CD4-positive, alpha-beta T cell treated with Interleukin-4 for 1 hour (primary cell): ENCODE data around the gene SERPINA12.
"Not testable (repeated sequence)": the region's sequence is repeated elsewhere in the genome, so short reads cannot be mapped to it uniquely, and the experiment has no call there.

Experiments
- DNase-seq, 2 donors: peaks; one replicate each; pipeline ENCODE4 v3.0.0-alpha.2; 2020 to 2022

The SERPINA12 gene

DNA sequence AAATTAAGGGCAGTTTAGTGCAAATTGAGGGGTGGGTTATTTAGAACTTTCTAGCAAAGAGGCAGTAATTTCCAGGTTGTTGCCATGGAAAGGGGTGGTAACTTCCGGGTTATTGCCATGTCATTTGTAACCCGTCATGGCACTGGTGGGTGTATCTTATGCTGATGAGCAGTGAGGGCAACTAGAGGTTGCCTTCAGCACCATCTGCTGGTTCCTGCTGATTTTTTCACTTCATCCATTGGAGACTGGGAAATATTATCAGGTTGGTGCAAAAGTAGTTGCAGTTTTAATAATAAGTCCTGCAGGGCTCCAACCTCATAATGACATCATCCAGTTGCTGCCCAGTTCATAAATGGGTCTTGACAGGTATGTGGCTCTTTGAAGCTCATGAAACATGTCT lies 27.6 kb upstream of the SERPINA12 start:
- no peak for DNase-seq

DNA sequence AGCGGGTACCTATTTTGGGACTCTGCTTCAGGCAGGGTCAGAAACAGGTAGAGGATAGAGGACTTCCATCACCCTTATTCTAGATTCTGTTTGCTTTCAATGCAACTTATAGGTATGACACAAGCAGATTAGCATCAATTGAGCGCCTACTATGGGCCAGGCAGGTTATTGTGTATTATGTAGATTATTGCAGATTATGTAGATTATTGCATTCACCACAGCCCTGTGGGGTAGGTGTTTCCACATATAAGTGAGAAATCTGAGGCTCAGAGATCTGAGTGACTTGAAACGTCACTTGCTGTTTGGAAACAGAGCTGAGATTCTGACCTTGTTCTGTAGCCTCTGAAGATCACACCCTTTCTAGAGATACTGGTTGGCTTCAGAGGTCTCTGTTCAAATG lies 26.2 kb upstream of the SERPINA12 start:
- DNase-seq = no peak

DNA sequence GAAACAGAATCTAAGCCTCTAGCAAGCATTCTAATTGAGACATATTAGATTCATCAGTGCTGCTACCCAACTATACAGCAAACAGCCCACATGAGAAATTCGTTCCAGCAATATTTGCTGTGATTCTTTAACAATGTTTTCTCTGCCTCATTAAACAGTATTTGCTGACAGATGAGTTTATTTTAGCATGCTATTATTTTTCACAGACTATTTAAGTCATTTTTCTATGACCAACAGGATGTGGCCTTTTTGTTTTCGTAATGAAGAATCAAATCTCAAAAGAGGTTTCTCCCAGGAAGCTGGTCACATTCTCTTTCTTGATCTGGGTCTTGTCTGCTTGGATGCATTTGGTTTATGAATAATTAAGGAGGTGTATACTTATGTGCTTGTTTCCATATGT lies 23.2 kb upstream of the SERPINA12 start:
- DNase-seq = no peak

DNA sequence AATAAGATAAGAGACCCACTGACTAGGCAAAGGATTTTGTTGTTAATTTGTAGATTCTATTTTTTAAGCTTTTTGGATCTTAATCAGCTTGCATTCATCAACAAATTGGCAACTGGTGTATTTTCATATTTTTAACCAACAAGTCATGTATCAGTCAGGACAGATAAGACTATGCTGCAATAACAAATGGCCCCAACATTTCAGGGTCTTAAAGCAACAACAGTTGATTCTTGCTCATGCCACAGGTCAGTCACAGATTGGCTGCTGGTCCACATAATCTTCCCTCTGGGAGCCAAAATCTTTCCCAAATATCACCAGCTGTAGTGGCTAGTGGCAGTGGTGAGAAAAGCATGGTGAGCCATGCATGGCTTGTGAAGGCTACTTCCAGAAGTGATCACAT lies 21.9 kb upstream of the SERPINA12 start:
- no peak for DNase-seq

DNA sequence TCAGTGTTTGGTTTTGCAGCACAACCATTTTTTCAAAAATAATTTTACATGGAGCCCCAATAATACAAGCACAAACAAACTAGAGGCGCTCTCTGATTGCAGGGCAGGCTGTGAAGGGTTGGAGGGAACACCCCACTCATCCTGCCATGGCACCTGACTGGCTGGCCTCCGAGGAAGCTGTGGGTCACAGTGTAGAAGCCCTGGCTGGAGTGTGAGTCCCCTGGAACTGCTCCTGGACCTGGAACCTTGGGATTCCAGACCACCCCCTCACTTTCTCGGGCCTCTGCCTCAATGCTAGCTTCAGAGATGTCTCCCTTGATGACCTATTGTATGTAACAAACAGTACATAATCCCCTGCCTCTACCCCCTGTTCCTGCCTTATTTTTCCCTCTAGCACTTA lies 14.8 kb upstream of the SERPINA12 start:
- DNase-seq = no peak

DNA sequence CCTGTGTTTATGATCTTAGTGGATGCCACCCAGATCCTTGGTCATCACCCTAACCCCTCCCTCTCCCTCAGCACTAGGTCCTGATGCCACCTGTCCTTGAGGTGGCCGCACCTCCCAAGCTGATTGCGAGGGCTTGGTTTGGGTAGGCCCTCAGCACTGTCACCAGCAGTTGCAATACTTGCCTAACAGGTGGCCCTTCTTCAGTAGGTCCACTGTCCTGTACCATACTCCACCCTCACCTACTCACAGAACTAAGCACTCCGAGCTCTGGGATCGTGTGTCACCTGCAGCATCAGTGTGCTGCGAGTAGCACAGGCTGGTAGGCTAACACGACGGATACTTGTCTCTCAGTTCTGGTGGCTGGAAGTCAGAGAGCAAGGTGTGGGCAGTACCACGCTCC lies 14.0 kb upstream of the SERPINA12 start:
- DNase-seq = no peak

DNA sequence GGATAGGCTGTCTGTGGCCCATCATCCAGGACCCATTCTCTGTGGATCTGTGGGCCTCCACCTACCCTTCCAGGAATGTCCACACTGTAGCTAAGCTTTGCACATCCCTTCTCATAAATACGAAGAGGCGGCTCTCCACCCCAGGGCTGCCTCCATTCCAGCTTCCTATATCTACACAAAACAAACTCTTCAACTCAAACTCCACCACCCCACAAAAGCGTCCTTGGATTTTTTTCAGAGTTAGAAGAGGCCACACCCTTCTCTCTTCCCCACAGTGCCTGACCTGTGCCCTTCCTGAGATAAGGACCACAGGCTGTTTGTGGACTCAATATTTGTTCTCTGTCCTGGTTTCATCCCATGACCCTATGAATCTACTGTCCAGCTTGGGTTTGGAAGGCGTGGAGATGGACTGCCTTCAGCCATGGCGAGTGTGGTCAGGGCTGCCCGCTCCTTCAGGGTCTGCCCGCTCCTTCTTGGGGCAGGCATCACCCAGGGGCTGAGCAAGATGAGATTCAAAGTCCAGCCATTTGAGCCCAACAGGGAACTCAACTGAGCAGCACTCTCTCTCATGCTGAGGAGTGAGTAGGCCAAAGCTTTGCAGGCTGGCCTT lies 13.0 kb upstream of the SERPINA12 start:
- no peak for DNase-seq

DNA sequence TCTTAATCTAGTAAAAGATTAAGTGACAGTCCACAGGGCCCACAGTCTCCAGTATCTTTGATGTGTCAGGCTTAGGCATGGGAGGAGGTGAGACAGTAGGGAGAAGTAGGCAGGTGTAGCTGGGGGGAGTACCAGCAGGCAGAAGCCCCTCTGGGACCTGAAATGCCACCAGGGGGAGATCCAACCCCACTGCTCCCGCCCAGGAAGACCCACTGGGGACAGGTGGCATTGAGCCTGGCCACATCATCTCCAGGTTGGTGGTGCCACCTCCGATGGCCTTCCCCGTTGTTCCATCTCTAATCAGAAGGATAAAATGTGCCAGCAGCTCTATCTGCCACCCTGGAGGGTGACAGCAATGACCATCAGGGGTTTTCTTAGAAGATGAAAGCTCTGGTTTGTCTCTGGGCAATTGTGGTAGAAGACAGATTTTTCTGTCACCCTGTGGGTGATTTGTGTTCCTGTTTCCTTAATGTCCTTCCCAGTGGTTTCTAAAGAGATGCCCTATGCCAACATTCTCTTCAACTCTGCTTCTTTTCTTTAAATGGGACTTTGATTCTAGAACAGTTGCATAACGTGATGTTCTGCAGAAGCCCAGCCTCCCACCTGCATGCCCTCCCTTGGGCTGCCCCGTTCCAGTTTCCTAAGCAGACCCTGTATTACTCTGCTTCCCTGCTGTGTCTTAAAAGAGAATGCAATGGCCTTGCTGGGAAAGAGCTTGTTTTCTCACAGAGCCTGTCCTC lies 12.3 kb upstream of the SERPINA12 start:
- DNase-seq = no peak

DNA sequence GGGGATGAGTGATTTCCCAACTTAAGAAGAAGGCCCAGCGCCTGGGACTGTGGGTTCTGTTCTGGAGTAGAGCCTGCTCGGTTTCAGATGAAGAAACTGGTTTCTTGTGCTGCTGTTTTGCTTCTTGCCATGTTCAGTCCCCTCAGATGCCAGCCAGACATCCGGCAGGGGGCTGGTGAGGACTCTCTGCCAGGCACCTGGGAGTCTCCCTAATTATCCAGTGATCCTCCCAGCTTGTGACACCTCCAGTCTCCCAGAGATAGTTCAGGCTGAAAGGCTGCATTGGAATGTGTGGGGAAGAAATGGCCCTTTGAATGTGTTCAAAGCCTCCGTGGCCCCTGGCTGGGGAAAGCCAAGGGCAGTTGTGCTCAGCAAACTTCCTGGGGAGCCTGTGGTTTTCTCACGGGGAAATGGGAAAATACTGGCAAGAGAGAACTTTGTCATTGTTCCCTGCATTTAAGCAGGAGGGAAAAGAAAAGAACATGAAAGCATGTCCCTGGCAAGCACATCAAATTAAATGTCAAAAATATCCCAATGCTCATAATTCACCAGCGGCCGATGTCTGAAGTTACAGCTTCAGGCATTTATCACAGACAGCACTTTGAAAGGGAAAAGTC lies 8.5 kb upstream of the SERPINA12 start:
- DNase-seq = no peak

DNA sequence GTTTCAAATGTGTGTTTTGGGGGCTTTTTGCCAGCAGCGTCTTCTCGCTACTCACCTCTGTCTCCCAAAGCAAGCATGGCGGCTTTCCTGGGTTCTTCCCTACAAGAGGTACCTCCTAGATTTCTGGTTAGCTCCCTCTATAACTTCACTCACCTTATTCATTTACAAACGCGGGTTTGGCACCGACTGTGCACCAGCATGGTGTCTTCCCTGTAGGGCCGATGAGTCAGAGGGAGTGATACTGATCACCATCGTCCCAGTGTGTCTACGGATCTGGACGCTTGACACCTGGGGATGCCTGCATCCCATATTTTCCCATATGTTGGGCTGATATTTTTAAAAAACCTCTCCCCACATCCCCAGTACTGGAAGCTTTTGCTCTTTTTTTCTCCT lies 8.0 kb upstream of the SERPINA12 start:
- DNase-seq = no peak

DNA sequence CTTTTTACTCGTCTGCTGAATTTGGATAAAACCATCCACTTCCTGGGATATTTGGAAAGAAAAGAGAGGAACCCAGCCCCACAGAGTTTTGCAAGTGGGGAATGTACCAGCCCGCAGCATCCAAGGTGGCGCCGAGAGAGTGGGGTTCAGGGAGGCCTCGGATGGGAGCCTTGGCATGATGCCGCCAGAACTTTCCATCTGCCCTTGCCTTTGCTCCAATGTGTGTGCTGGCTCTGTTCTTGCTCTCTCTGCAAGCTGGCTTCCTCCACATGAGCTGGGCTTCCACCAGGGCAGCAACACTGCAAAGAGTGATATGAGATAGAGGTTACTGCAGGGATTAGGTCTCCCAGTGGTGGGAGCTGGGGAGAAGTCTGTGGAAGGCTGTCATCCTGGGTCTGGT lies 6.6 kb upstream of the SERPINA12 start:
- DNase-seq = no peak

DNA sequence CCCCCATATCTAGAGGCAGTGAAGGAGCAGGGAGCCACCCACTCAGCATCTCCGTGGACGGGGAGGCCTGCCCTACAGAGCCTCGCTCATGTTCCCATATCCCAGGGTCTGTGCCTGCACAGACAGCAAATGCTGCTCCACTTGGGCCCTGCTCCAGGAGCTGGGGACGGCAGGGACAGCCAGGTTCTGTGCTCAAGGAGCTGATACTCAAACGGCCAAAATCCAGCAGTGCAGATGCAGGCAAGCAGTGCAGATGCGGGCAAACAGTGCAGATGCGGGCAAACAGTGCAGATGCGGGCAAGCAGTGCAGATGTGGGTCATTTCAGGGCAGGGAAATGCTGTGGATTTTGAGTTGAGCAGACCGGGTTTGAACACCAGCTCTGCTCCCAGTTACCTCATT lies 6.2 kb upstream of the SERPINA12 start:
- DNase-seq = no peak

DNA sequence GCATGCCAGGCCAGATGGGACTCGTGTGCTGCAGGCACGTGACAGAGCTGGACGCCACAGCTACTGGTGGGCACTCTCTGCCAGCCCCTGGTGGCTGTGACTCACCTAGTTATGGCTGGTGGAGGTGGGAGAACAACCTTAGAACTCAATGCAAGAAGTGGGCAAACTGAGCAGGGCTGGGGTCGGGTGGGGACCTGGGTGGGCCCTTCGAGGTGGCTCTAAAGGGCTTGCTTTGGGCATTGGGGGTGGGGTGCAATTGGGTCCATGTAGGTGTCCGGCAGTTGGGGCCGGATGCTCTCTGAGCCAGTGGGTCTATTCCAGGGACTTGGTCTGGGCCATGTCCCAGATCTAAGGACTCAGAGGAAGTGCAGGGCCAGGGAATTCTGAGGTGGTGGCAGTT lies 5.1 kb upstream of the SERPINA12 start:
- DNase-seq = no peak

DNA sequence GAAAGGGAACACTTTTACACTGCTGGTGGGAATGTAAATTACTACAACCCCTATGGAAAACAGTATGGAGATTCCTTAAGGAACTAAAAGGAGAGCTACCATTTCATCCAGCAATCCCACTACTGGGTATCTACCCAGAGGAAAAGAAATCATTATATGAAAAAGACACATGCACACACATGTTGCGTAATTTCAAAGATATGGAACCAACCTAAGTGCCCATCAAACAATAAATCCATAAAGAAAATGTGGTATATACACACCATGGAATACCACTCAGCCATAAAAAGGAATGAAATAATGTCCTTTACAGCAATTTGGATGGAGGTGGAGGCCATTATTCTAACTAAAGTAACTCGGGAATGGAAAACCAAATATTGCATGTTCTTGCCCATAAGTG lies 1.2 kb upstream of the SERPINA12 start:
- DNase-seq = not testable (repeated sequence)

DNA sequence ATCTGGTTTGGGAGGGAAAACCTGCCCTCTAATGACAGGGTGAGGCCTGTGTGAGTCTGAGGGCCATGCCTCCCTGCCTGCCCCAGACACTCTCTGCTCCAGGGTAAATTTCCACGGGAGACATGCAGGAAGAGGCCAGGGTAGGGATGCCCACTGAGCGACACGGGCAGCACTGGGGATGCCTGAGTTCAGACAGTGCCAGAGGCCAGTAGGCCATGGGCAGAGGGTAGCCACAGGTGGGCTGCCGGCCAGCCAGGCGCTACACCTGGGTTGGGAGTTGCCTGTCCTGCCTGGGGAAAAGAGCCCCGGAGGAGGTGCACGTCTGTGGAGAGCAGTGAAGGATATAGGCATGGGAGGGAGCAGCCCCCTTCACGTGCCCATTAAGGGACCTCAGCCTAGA lies 3.6 kb downstream of the SERPINA12 start:
- DNase-seq = no peak

DNA sequence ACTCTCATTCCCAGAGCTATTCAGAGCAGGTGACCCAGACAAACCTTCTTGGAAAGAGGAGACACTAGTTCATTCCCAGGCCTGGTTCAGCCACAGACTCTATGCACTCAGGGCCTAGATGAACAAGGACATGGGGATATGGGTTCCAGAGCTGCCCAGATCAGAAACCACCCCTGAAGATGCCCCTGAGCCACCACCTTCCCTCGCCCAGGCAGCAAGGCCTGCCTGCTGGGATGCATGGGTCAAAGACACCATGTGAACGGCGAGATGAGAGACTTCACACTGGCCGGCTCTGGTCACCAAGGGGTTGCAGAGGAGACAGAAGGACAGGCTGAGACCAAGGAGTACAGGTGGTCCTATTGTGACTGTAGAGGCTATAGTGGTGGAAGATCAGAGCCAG lies 4.1 kb downstream of the SERPINA12 start:
- DNase-seq = no peak

DNA sequence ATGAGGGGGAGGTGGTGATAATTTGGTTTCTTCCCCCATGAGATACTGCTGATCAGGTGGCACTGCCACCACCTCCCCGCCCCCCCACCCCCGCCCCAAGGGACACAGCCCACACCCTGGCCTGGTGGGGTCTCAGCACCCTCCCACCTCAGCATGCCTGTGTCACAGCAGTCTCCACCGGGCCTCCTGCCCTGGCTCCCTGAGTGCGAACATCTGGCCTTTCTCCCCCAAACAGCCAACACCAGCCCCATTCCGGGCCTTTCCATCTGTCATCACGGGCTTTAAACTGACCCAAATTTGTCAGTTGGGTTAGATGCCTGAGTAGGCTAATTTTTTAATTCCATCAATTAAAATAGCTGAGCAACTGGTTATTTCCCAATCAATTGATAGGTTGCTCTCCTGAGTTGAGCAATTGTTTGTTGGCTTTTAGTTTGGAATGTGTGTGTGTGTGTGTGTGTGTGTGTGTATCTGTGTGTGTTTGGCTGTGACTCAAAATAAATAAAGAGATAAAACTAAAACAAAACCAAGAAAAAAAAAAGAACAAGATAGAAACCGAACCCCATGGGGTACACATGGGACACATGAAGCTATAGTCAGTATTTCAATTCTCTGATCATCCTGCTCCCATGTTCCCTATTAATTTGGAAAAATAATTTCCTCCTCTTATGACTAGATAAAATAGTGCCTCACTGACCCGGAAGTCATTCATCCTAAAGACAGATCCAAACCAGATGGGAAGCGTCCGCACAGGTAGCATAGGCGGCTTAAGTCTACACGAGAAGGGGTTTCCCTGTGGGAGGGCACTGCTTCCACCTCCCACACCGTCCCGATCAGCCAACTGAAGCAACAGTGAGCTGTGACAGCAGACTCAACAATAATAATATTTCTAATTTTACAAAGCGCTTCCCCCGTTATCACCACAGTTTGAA lies 7.4 kb downstream of the SERPINA12 start:
- no peak for DNase-seq

DNA sequence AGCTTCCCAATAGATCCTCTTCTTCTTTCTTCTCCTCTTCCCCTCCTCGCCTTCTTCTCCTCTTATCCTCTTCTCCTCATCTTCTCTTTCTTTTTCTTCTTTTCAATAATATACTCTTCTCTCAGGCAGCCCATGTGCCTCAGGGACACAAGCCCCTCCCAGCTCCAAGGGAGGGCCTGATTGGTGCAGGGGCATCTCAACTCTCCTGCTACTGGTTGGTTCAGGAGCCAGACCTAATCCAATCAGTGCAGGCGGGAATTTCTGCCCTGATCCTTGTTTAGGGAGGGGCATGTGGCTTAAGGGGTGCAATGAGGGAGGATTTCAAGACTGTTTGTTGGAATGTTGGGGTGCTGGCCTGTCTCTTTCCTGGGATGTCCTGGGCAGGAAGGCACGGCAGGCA lies 9.0 kb downstream of the SERPINA12 start:
- DNase-seq = no peak

DNA sequence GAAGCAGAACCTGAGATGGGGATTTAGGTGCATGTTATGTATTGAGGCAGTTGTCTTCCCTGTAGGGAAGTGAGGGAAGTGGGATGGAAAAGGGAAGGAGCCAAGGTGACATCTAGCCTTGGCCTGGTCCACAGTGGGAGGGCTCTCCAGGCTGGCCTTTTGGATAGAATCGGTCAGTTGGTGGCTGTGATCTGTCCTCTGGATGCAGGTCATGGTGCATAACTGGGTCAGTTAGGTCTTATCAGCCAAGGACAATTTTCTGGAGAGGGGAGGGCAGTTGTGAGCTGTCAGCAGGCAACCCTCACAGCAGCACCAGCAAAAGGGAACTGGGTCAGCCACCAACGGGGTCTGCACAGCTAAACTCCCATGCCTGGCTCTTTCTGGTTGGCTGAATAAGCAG lies 9.6 kb downstream of the SERPINA12 start:
- DNase-seq = no peak

DNA sequence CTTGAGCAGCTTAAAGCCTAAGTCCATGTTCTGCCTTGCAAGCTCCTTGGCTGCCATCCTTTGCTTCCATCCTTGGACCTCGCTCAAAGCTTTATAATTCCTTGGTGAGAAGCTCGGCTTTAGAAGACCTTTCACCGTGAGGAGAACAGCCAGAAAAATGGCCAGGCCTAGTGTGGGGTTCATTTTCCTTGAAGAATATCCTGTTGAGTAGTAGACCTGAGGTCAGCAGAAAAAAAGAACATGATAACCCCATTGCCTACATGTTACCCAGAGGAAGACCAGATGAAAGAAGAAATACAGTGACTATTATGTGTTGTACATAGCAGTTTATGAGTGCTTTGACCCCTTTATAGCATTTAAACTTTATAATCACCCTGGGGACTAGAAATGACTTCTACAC lies 11.1 kb downstream of the SERPINA12 start:
- no peak for DNase-seq

DNA sequence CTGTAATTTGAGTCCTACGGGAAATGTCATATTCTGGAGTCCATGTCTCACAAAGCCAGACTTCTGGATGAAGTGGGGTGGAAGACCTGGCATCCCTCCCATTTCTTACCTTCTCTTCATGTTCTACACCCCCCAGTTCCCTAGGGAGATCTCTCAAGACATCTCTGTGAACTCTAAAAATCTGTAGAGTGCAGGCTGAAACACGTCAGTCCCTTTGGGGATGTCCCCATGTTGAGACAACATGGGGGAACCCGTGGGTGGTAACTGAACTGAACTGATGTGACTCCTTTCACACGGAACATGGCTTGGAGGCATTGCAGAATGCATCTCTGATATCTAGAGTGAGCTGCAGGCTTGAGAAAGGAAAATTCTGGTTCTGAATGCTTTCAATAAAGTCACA lies 15.2 kb downstream of the SERPINA12 start:
- DNase-seq = no peak

DNA sequence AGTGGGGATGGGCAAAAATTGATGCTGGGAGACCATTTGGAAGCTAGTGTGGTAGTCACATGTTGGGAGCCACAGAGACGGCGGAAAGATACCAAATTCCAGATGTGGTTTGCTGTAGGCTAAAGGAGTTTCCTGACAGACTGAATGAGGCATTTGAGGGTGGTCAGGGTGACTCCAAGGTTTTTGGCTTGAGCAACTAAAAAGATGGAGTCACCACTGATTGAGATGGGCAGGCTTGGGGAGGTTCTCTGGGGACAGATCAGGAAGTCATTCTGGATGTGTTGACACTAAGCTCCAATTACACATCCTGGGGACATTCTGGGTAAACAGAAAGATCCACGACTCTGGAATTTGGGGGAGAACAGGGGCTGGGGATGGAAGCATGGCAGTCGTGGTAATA lies 17.8 kb downstream of the SERPINA12 start:
- no peak for DNase-seq

DNA sequence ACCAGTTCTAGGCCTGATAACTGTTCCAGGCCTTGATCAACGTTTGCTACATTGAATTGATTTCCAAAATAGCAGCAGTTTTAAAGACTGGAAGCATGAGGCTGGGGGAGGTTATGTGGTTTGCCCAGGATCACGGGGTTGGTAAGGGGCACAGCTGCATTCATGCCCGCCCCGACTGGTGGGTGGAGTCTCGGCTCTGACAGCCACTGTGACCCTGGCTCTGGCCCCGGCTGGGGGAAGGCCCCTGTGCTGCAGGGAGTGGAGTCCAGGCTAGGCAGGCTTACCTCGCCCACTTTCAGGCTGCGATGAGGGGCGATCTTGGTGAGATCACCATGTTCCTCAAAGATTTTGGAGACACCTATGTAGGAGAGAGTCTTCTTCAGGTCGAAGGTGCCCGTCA lies 19.9 kb downstream of the SERPINA12 start:
- DNase-seq = no peak

DNA sequence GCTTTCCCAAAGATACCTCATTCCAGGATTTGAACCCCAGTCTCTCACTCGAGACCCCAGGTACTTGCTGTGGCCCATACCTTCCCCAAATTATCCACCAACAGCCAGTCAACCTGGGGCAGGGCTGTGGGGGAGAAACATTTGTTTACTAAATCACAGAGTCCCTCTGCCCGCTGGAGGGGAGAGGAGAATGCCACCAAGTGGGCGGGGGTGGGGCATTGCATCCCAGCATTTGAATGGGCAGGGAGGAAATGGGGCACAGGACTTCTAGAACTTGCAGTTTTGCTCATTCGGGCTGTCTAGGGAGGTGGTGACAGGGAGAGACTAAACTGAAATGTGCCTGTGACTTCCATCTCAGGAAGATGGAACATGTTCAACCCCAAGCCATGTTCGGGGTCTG lies 22.4 kb downstream of the SERPINA12 start:
- DNase-seq = no peak
